ENCODE measurements around the gene TBC1D12. TPM values are rescaled to one million over a fixed set of nuclear protein-coding genes. Genes with fewer than 3 reads are reported as not detected.

TBC1D12 gene
- total and polyA plus RNA-seq, 4 donors: 4.5 to 29.0 (median 15.6) TPM

GRCh38 chr10:94420516-94420915, 18.2 kb downstream of the TBC1D12 start:
- Histone ChIP-seq H3K4me3 (no peak overlapping the region), H3K9ac (ENCODE audit: insufficient read depth in 1 of 2, low read length in 2 of 2) (no peak overlapping the region), H3K9me3 (ENCODE audit: control insufficient read depth in 4 of 4, insufficient read depth in 3 of 4, low read length in 3 of 4) (peaks cover 0 to 9% (median 0%) of the 10 kb centered on the region in 4 donors), H3K36me3 (ENCODE audit: control insufficient read depth in 4 of 4, insufficient read depth in 4 of 4, low read length in 4 of 4) (peaks cover 0 to 2% (median 0%) of the 10 kb centered on the region in 4 donors), H3K27me3 (ENCODE audit: control insufficient read depth in 3 of 3, insufficient read depth in 3 of 3, low read length in 2 of 3) (no peaks in the 10 kb centered on the region), H3K27ac (ENCODE audit: low read depth in 1 of 2, low read length in 1 of 2) (no peak overlapping the region), H3K4me1 (ENCODE audit: control insufficient read depth in 5 of 5, insufficient read depth in 5 of 5, low read length in 5 of 5) (peaks cover 0 to 8% (median 1%) of the 10 kb centered on the region in 5 donors)
- WGBS, 2 donors: 95 to 96% methylated on average over 5 of the region's 5 CpGs
- no peak for TF ChIP-seq CTCF (IDR thresholded peaks at IDR 0.05; ENCODE audit: control extremely low read depth, extremely low read depth)
- DNase-seq (no peak), ATAC-seq (ENCODE audit: insufficient read depth, low FRiP score) (no peak)

DNA sequence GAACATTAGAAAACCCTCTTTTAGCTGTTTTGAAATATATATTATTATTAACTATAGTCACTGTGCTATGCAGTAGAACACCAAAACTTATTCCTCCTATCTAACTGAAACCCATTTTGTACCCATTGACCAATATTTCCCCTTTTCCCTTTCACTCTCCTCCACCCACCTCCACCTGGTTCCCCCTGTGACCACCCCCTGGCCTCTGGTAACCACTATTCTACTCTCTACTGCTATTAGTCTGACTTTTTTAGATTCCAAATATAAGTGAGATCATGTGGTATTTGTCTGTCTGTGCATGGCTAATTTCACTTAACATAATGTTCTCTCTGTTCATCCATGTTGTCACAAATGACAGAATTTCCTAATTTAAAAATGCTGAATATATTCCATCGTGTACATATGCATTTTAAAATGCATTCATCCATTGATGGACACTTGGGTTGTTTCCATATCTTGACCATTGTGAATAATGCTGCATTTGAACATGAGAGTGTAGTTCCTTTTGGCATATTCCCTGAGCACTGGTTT, 18.7 kb downstream of the TBC1D12 start:
- no peak overlapping the region for H3K9ac ChIP-seq (ENCODE audit: insufficient read depth in 1 of 2, low read length in 2 of 2)
- H3K4me1 ChIP-seq (ENCODE audit: control insufficient read depth in 5 of 5, insufficient read depth in 5 of 5, low read length in 5 of 5): peaks cover 0 to 8% (median 1%) of the 10 kb centered on the region in 5 donors
- H3K9me3 ChIP-seq (ENCODE audit: control insufficient read depth in 4 of 4, insufficient read depth in 3 of 4, low read length in 3 of 4): peaks cover 0 to 12% (median 0%) of the 10 kb centered on the region in 4 donors
- TF ChIP-seq CTCF (IDR thresholded peaks at IDR 0.05; ENCODE audit: control extremely low read depth, extremely low read depth): no peak
- H3K27ac ChIP-seq (ENCODE audit: low read depth in 1 of 2, low read length in 1 of 2): no peak overlapping the region
- 74 to 78% methylated on average over 1 of the region's 1 CpG for WGBS, 2 donors
- no peaks in the 10 kb centered on the region for H3K27me3 ChIP-seq (ENCODE audit: control insufficient read depth in 3 of 3, insufficient read depth in 3 of 3, low read length in 2 of 3)
- no peak for DNase-seq
- H3K36me3 ChIP-seq (ENCODE audit: control insufficient read depth in 4 of 4, insufficient read depth in 4 of 4, low read length in 4 of 4): peaks cover 0 to 2% (median 0%) of the 10 kb centered on the region in 4 donors
- no peak for ATAC-seq (ENCODE audit: insufficient read depth, low FRiP score)
- no peak overlapping the region for H3K4me3 ChIP-seq

GRCh38 chr10:94423627-94424026, 21.3 kb downstream of the TBC1D12 start:
- peaks cover 0 to 2% (median 0%) of the 10 kb centered on the region in 4 donors for H3K36me3 ChIP-seq (ENCODE audit: control insufficient read depth in 4 of 4, insufficient read depth in 4 of 4, low read length in 4 of 4)
- no peak for TF ChIP-seq CTCF (IDR thresholded peaks at IDR 0.05; ENCODE audit: control extremely low read depth, extremely low read depth)
- 70 to 86% methylated on average over 1 of the region's 1 CpG for WGBS, 2 donors
- no peak overlapping the region for H3K27ac ChIP-seq (ENCODE audit: low read depth in 1 of 2, low read length in 1 of 2)
- no peaks in the 10 kb centered on the region for H3K27me3 ChIP-seq (ENCODE audit: control insufficient read depth in 3 of 3, insufficient read depth in 3 of 3, low read length in 2 of 3)
- no peak overlapping the region for H3K4me3 ChIP-seq
- peaks cover 0 to 3% (median 0%) of the 10 kb centered on the region in 5 donors for H3K4me1 ChIP-seq (ENCODE audit: control insufficient read depth in 5 of 5, insufficient read depth in 5 of 5, low read length in 5 of 5)
- ATAC-seq (ENCODE audit: insufficient read depth, low FRiP score): no peak
- H3K9me3 ChIP-seq (ENCODE audit: control insufficient read depth in 4 of 4, insufficient read depth in 3 of 4, low read length in 3 of 4): peaks cover 0 to 13% (median 0%) of the 10 kb centered on the region in 4 donors
- H3K9ac ChIP-seq (ENCODE audit: insufficient read depth in 1 of 2, low read length in 2 of 2): no peak overlapping the region
- no peak for DNase-seq

Data from lung (tissue), 12 donors.